Measurements from ENCODE around the gene ASCC3.

The ASCC3 gene

DNA sequence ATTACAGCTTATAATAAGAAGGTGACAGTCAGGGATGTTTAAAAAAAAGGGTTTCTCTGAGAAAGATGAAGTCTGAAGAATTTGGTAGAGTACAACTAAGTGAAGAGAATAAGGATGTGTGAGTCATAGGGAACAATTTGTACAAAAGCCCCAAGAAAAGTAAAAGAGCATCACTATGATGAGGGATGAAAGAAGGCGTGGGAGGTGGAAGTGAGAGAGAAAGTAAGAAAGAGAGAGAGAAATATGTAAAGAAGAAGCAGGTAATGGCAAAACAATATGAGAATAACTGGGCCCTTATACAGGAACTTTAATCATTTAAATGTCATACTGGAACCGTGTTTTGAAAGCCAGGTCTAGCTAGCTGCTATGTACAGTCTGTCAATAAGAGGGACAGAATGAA, 179.4 kb downstream of the ASCC3 start:
- DNase-seq (ENCODE audit: low spot score) = no peak
- TF ChIP-seq, protein P1, sequence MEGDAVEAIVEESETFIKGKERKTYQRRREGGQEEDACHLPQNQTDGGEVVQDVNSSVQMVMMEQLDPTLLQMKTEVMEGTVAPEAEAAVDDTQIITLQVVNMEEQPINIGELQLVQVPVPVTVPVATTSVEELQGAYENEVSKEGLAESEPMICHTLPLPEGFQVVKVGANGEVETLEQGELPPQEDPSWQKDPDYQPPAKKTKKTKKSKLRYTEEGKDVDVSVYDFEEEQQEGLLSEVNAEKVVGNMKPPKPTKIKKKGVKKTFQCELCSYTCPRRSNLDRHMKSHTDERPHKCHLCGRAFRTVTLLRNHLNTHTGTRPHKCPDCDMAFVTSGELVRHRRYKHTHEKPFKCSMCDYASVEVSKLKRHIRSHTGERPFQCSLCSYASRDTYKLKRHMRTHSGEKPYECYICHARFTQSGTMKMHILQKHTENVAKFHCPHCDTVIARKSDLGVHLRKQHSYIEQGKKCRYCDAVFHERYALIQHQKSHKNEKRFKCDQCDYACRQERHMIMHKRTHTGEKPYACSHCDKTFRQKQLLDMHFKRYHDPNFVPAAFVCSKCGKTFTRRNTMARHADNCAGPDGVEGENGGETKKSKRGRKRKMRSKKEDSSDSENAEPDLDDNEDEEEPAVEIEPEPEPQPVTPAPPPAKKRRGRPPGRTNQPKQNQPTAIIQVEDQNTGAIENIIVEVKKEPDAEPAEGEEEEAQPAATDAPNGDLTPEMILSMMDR (conservative IDR thresholded peaks at IDR 0.05; ENCODE audit: low read depth) = no peak
- CTCF ChIA-PET = interaction anchor here (0.6 kb wide), 1 partner anchor 142 kb away, joined by 3 read pairs; no protein-coding TSS in a partner anchor
- no peak overlapping the region for H3K27ac ChIP-seq
- POLR2A ChIA-PET (ENCODE audit: low non-redundant PET) = no interaction called here

DNA sequence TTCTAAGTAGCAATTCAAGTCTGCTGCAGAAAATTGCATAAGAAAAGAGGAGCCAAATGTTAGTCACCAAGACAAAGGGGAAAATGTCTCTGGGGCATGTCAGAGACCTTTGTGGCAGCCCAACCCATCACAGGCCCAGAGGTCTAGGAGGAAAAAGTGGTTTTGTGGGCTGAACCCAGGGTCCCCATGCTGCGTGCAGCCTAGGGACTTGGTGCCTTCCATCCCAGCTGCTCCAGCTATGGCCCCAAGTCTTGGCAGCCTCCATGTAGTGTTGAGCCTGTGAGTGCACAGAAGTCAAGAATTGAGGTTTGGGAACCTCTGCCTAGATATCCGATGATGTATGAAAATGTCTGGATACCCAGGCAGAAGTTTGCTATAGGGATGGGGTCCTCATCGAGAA, 181.1 kb downstream of the ASCC3 start:
- no peak overlapping the region for H3K27ac ChIP-seq
- no peak for DNase-seq (ENCODE audit: low spot score)
- ChIA-PET POLR2A (ENCODE audit: low non-redundant PET) (no interaction called here), CTCF (no interaction called here)
- TF ChIP-seq, protein P1 (conservative IDR thresholded peaks at IDR 0.05; ENCODE audit: low read depth) = no peak

- no peak overlapping the region for H3K27ac ChIP-seq
- no peak for DNase-seq (ENCODE audit: low spot score)
- ChIA-PET CTCF (no interaction called here), POLR2A (ENCODE audit: low non-redundant PET) (no interaction called here)
- TF ChIP-seq, protein P1 (conservative IDR thresholded peaks at IDR 0.05; ENCODE audit: low read depth) = no peak
These were observed 185.7 kb downstream of the ASCC3 start for GRCh38 chr6:100695445-100695844.

GRCh38 chr6:100693249-100693927, 187.7 kb downstream of the ASCC3 start:
- CTCF ChIA-PET = interaction anchor here (0.8 kb wide), 1 partner anchor 64 kb away, joined by 3 read pairs; no protein-coding TSS in a partner anchor
- H3K27ac ChIP-seq = no peak overlapping the region
- POLR2A ChIA-PET (ENCODE audit: low non-redundant PET) = no interaction called here
- TF ChIP-seq, protein P1 (conservative IDR thresholded peaks at IDR 0.05; ENCODE audit: low read depth) = no peak
- DNase-seq (ENCODE audit: low spot score) = no peak

DNA sequence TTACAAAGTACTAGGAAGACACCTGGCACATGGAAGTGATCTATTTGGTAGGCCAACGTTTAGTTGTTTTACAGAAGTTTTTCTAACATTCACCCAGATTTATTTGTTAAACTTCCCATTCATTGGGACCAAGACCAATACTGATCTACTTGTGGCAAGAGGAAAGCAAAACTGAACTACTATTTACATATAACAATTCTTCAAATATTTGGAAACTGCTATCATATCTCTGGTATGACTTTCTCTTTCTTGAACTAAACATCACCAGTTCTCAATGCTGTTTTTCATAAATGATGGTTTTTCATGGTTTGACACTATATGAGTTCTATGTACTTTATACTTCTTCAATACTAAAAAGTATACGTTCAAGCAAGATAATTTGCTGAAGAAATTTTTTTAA, 189.2 kb downstream of the ASCC3 start:
- H3K27ac ChIP-seq = no peak overlapping the region
- TF ChIP-seq, protein P1 (conservative IDR thresholded peaks at IDR 0.05; ENCODE audit: low read depth) = no peak
- ChIA-PET CTCF (interaction anchor here (0.6 kb wide), 1 partner anchor 453 kb away, joined by 6 read pairs; no protein-coding TSS in a partner anchor), POLR2A (ENCODE audit: low non-redundant PET) (no interaction called here)
- no peak for DNase-seq (ENCODE audit: low spot score)

- DNase-seq (ENCODE audit: low spot score) = no peak
- TF ChIP-seq, protein P1 (conservative IDR thresholded peaks at IDR 0.05; ENCODE audit: low read depth) = no peak
- ChIA-PET POLR2A (ENCODE audit: low non-redundant PET) (no interaction called here), CTCF (no interaction called here)
- H3K27ac ChIP-seq = no peak overlapping the region
These were observed 194.9 kb downstream of the ASCC3 start for GRCh38 chr6:100686216-100686615.
